Lower leg skin (tissue), 3 donors: ENCODE results near the gene WDFY4.

Source experiments
- POLR2A ChIP-seq, 2 donors: fragments of 450-650 bp; IDR thresholded peaks; one replicate each; pipeline ENCODE4 v1.6.1; 2016 to 2017; ENCODE audit warnings: antibody characterized with exemption in 2 of 2, mild to moderate bottlenecking in 1 of 2, moderate library complexity in 1 of 2
- TF ChIP-seq, protein P1 (sequence below), 3 donors: fragments of 450-650 bp; IDR thresholded peaks; one replicate each; pipeline ENCODE4 v1.5.1; 2016; ENCODE audit warnings: antibody characterized with exemption in 3 of 3, mild to moderate bottlenecking in 3 of 3, moderate library complexity in 2 of 3

DNA sequence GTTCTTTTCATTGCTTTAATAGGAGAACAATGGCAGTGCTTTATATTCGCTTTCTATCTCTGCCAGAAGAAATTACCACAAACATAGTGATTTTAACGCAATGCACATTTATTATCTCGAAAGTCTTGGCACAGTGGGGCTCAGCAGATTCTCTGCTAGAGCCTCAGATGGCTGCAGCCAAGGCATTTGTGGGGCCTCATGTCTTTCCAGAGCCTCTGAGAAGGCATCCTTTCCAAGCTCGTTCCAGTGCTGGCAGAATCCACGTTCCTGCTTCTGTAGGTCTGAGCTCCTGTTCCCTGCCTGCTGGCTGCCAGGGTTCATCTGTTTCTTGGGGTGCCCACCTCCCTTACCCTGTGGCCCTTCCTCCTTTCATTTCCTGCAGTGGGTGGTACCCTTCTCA lies 194.8 kb downstream of the WDFY4 start:
- TF ChIP-seq, protein P1, sequence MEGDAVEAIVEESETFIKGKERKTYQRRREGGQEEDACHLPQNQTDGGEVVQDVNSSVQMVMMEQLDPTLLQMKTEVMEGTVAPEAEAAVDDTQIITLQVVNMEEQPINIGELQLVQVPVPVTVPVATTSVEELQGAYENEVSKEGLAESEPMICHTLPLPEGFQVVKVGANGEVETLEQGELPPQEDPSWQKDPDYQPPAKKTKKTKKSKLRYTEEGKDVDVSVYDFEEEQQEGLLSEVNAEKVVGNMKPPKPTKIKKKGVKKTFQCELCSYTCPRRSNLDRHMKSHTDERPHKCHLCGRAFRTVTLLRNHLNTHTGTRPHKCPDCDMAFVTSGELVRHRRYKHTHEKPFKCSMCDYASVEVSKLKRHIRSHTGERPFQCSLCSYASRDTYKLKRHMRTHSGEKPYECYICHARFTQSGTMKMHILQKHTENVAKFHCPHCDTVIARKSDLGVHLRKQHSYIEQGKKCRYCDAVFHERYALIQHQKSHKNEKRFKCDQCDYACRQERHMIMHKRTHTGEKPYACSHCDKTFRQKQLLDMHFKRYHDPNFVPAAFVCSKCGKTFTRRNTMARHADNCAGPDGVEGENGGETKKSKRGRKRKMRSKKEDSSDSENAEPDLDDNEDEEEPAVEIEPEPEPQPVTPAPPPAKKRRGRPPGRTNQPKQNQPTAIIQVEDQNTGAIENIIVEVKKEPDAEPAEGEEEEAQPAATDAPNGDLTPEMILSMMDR (IDR thresholded peaks at IDR 0.05): no peak
- no peak for TF ChIP-seq POLR2A (IDR thresholded peaks at IDR 0.05)
